B cell (primary cell): Measurements from ENCODE around the gene RPS19. TPM values are rescaled to one million over a fixed set of nuclear protein-coding genes. Genes with fewer than 3 reads are reported as not detected.

ENCODE experiments used
- ATAC-seq: fragments of 200-7000 bp; cut with Tn5 transposase; one replicate; pipeline ENCODE4 v1.10.0; 2021; ENCODE audit warnings: low read depth, mild to moderate bottlenecking, moderate number of reproducible peaks, moderate library complexity
- CTCF ChIA-PET: fragments of 350-600 bp; sonication (Branson Sonifier 250); formaldehyde crosslinking; loops from one replicate; lab custom pipeline; 2021; ENCODE audit warnings: antibody characterized with exemption, inconsistent platforms; lab: Charles Lee
- POLR2A ChIA-PET: fragments of 350-600 bp; sonication (Branson Sonifier 250); formaldehyde crosslinking; loops from one replicate; lab custom pipeline; 2021; ENCODE audit warnings: antibody characterized with exemption; lab: Charles Lee
- DNase-seq: peaks from one replicate; pipeline ENCODE4 v3.0.0; 2013
- H2AFZ ChIP-seq: 2 replicates; pipeline ENCODE4 v1.6.1; 2012; ENCODE audit warnings: mild to moderate bottlenecking, low read depth, low read length; ENCODE audit not compliant: insufficient read depth, poor library complexity, severe bottlenecking
- H3K27ac ChIP-seq, 2 donors: 1 replicate in 1 of 2; 2 replicates in 1 of 2; pipeline ENCODE4 v1.5.1; 2012 to 2013; ENCODE audit warnings: low read length in 2 of 2, mild to moderate bottlenecking in 2 of 2, moderate library complexity in 1 of 2
- H3K27me3 ChIP-seq, 4 experiments: fragments of 200-600 bp in 1 of 4; sonication (generic) in 1 of 4; replicated peaks in 1 of 4; 1 replicate in 2 of 4; 2 replicates in 2 of 4; pipeline versions ENCODE4 v1.6.1 to v1.7.0; 2013 to 2016; ENCODE audit warnings: low read length in 3 of 4, mild to moderate bottlenecking in 2 of 4, mixed read lengths in 1 of 4, moderate library complexity in 1 of 4; ENCODE audit not compliant: insufficient read depth in 4 of 4, control insufficient read depth in 3 of 4; ENCODE audit errors: control extremely low read depth in 1 of 4
- H3K36me3 ChIP-seq, 2 experiments: replicated peaks in 1 of 2; 1 replicate in 1 of 2; 2 replicates in 1 of 2; pipeline versions ENCODE4 v1.6.1 to v1.7.1; 2013; ENCODE audit warnings: low read length in 1 of 2; ENCODE audit not compliant: insufficient read depth in 2 of 2, control insufficient read depth in 1 of 2; ENCODE audit errors: control extremely low read depth in 1 of 2, extremely low read depth in 1 of 2
- H3K4me1 ChIP-seq, 2 donors: fragments of 200-600 bp in 1 of 2; sonication (generic) in 1 of 2; 1 replicate in 1 of 2; 2 replicates in 1 of 2; pipeline versions ENCODE4 v1.5.1 to v1.6.1; 2013 to 2017; ENCODE audit warnings: low read length in 2 of 2; ENCODE audit not compliant: control insufficient read depth in 2 of 2, insufficient read depth in 2 of 2
- H3K4me2 ChIP-seq: replicated peaks from 2 replicates; pipeline ENCODE3; 2012; ENCODE audit warnings: mild to moderate bottlenecking, low read depth, low read length; ENCODE audit not compliant: poor library complexity, severe bottlenecking
- H3K4me3 ChIP-seq, 5 experiments: fragments of 200-600 bp in 1 of 5; sonication (generic) in 1 of 5; 1 replicate in 3 of 5; 2 replicates in 2 of 5; pipeline versions ENCODE4 v1.5.1 to v1.7.0; 2011 to 2016; ENCODE audit warnings: low read length in 4 of 5, mild to moderate bottlenecking in 4 of 5, low read depth in 2 of 5, control low read depth in 1 of 5, moderate library complexity in 1 of 5; ENCODE audit not compliant: insufficient read depth in 1 of 5; ENCODE audit errors: control extremely low read depth in 1 of 5, extremely low read depth in 1 of 5
- H3K79me2 ChIP-seq: fragments of 200-600 bp; sonication (generic); one replicate; pipeline ENCODE4 v1.6.0; 2016; ENCODE audit warnings: low read length; ENCODE audit not compliant: control insufficient read depth, insufficient read depth
- H3K9ac ChIP-seq: fragments of 200-600 bp; sonication (generic); 2 replicates; pipeline ENCODE4 v1.6.1; 2017; ENCODE audit warnings: mild to moderate bottlenecking, low read length, moderate library complexity
- H3K9me3 ChIP-seq, 3 donors: one replicate each; pipeline versions ENCODE4 v1.6.1 to v1.7.1; 2013; ENCODE audit warnings: low read length in 2 of 3; ENCODE audit not compliant: control insufficient read depth in 2 of 3, insufficient read depth in 1 of 3; ENCODE audit errors: control extremely low read depth in 1 of 3
- H4K20me1 ChIP-seq: 2 replicates; pipeline ENCODE4 v1.6.0; 2012; ENCODE audit warnings: mild to moderate bottlenecking, low read length; ENCODE audit not compliant: insufficient read depth, control insufficient read depth, poor library complexity, severe bottlenecking
- H3K27ac Mint-ChIP-seq: one replicate; pipeline ENCODE4 v1.8.0; 2021; ENCODE audit warnings: mixed read lengths
- H3K27me3 Mint-ChIP-seq: one replicate; pipeline ENCODE4 v1.8.0; 2021; ENCODE audit warnings: mixed read lengths
- H3K4me1 Mint-ChIP-seq: one replicate; pipeline ENCODE4 v1.8.0; 2021; ENCODE audit warnings: mixed read lengths
- H3K4me3 Mint-ChIP-seq: one replicate; pipeline ENCODE4 v1.8.0; 2021; ENCODE audit warnings: mixed read lengths
- H3K9me3 Mint-ChIP-seq: one replicate; pipeline ENCODE4 v1.8.0; 2022; ENCODE audit warnings: mixed read lengths; ENCODE audit not compliant: insufficient read depth
- EZH2 ChIP-seq: IDR thresholded peaks from 2 replicates; pipeline ENCODE4 v1.6.1; 2012; ENCODE audit warnings: borderline replicate concordance, low read depth, mild to moderate bottlenecking, moderate library complexity, low read length; ENCODE audit not compliant: insufficient read depth, poor library complexity, severe bottlenecking
- whole genome bisulfite sequencing: methylation state at CpG from one replicate; pipeline ENCODE4 v1.1.5; 2013; ENCODE audit warnings: missing lambda C conversion rate; ENCODE audit not compliant: insufficient coverage; 5-methylcytosine and 5-hydroxymethylcytosine counted together
- intact Hi-C: fragments of 100-400 bp; cut with micrococcal nuclease; formaldehyde crosslinking; loops from one replicate; pipeline ENCODE4 v1.10.0; 2022
- polyA plus RNA-seq: library from polyadenylated mRNA; depleted of rRNA; stranded (reverse); fragments of >200 nt; gene quantifications from 2 replicates; pipeline ENCODE4 v1.2.3, GENCODE V29; 2012
- total RNA-seq, 2 donors: library from RNA; stranded (reverse); fragments of 120-200 nt in 1 of 2; gene quantifications; 1 replicate in 1 of 2; 2 replicates in 1 of 2; pipeline versions ENCODE4 v1.2.3 to v1.2.4, GENCODE V29; 2013 to 2022
- TF ChIP-seq, protein P1 (sequence below): fragments of 200-600 bp; IDR thresholded peaks from one replicate; pipeline ENCODE4 v1.8.0; 2022; ENCODE audit warnings: antibody characterized with exemption, mild to moderate bottlenecking

Gene RPS19
- total and polyA plus RNA-seq, 2 donors (not counting 1 experiment from before 2014, with no cell fraction given): 3,322 to 9,144 TPM

- Histone ChIP-seq H3K36me3 (no peaks in the 10 kb centered on the region), H3K4me2 (no peak overlapping the region), H3K27me3 (peaks cover 0 to 30% (median 10%) of the 10 kb centered on the region in 4 experiments), H2AFZ (no peak overlapping the region), H4K20me1 (no peaks in the 10 kb centered on the region), H3K79me2 (no peaks in the 10 kb centered on the region), H3K9me3 (no peaks in the 10 kb centered on the region), H3K4me3 (no peak overlapping the region), H3K9ac (no peak overlapping the region), H3K27ac (no peak overlapping the region), H3K4me1 (no peaks in the 10 kb centered on the region)
- Mint-ChIP-seq H3K9me3 (no peaks in the 10 kb centered on the region), H3K4me1 (no peaks in the 10 kb centered on the region), H3K4me3 (no peak overlapping the region), H3K27ac (no peak overlapping the region), H3K27me3 (peaks cover 33% of the 10 kb centered on the region)
- intact Hi-C loops: no loop called here
- 85% methylated on average over 10 of the region's 13 CpGs for WGBS
- DNase-seq: no peak
- no peak for ATAC-seq
- ChIA-PET CTCF (interaction anchor here (0.6 to 5.7 kb wide), 6 partner anchors 10 to 85 kb away, joined by 3 to 35 read pairs (median 4); no protein-coding TSS in a partner anchor), POLR2A (interaction anchor here (0.5 kb wide), 1 partner anchor 17 kb away, joined by 5 read pairs; no protein-coding TSS in a partner anchor)
- no peak for TF ChIP-seq EZH2
- TF ChIP-seq, protein P1, sequence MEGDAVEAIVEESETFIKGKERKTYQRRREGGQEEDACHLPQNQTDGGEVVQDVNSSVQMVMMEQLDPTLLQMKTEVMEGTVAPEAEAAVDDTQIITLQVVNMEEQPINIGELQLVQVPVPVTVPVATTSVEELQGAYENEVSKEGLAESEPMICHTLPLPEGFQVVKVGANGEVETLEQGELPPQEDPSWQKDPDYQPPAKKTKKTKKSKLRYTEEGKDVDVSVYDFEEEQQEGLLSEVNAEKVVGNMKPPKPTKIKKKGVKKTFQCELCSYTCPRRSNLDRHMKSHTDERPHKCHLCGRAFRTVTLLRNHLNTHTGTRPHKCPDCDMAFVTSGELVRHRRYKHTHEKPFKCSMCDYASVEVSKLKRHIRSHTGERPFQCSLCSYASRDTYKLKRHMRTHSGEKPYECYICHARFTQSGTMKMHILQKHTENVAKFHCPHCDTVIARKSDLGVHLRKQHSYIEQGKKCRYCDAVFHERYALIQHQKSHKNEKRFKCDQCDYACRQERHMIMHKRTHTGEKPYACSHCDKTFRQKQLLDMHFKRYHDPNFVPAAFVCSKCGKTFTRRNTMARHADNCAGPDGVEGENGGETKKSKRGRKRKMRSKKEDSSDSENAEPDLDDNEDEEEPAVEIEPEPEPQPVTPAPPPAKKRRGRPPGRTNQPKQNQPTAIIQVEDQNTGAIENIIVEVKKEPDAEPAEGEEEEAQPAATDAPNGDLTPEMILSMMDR: no peak
Measured at GRCh38 chr19:41837981-41838708, 21.9 kb upstream of the RPS19 start.

- H3K4me1 ChIP-seq: no peaks in the 10 kb centered on the region
- Mint-ChIP-seq H3K27me3 (peaks cover 31% of the 10 kb centered on the region), H3K4me3 (no peak overlapping the region), H3K4me1 (no peaks in the 10 kb centered on the region), H3K9me3 (no peaks in the 10 kb centered on the region), H3K27ac (no peak overlapping the region)
- TF ChIP-seq EZH2: no peak
- TF ChIP-seq, protein P1: no peak
- 66% methylated on average over 2 of the region's 2 CpGs for WGBS
- ATAC-seq (no peak), DNase-seq (no peak)
- ChIA-PET POLR2A (no interaction called here), CTCF (interaction anchor here (1.2 to 1.5 kb wide), 4 partner anchors 9 to 86 kb away, joined by 3 to 5 read pairs (median 4); no protein-coding TSS in a partner anchor)
- no peaks in the 10 kb centered on the region for H4K20me1 ChIP-seq
- no peaks in the 10 kb centered on the region for H3K79me2 ChIP-seq
- peaks cover 0 to 3% (median 0%) of the 10 kb centered on the region in 3 donors for H3K9me3 ChIP-seq
- no peak overlapping the region for H3K9ac ChIP-seq
- intact Hi-C loops: no loop called here
- no peak overlapping the region for H2AFZ ChIP-seq
- H3K27me3 ChIP-seq: peaks cover 0 to 30% (median 10%) of the 10 kb centered on the region in 4 experiments
- no peak overlapping the region for H3K27ac ChIP-seq
- no peaks in the 10 kb centered on the region for H3K36me3 ChIP-seq
- H3K4me2 ChIP-seq: no peak overlapping the region
- H3K4me3 ChIP-seq: no peak overlapping the region
Measured at GRCh38 chr19:41839211-41839610, 20.8 kb upstream of the RPS19 start.
